ENCODE measurements around the gene LRMDA. TPM values are rescaled to one million over a fixed set of nuclear protein-coding genes. Genes with fewer than 3 reads are reported as not detected.

LRMDA gene
- polyA plus RNA-seq, 3 donors = 39.8 to 59.6 (median 56.4) TPM

DNA sequence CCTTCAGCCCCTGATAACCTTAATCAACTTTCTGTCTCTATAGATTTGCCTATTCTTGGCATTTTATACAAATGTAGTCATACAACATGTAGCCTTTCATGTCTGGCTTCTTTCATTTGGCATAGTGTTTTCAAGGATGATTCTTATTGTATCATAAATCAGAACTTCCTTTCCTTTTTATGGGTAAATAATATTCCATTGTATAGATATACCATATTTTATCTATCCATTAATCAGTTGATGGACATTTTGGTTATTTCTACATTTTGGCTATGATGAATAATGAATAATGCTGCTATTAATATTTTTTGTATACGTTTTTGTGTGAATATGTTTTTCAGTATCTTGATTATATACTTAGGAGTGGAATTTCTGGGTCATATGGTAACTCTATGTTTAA, 720.8 kb downstream of the LRMDA start:
- Mint-ChIP-seq H3K4me1 (no peaks in the 10 kb centered on the region), H3K27ac (no peak overlapping the region), H3K27me3 (ENCODE audit: low read depth in 3 of 3) (peaks cover 0 to 3% (median 0%) of the 10 kb centered on the region in 3 donors), H3K9me3 (peaks cover 9 to 27% (median 15%) of the 10 kb centered on the region in 7 donors), H3K36me3 (peaks cover 0 to 4% of the 10 kb centered on the region in 2 donors), H3K4me3 (no peak overlapping the region)
- Histone ChIP-seq H3K79me2 (ENCODE audit: insufficient read depth, low read length) (no peaks in the 10 kb centered on the region), H2AFZ (ENCODE audit: insufficient read depth, low read depth, low read length, poor library complexity, severe bottlenecking) (no peak overlapping the region), H3K9ac (ENCODE audit: insufficient read depth, low read length, poor library complexity, severe bottlenecking) (no peak overlapping the region), H3K4me3 (replicated peaks in 1 of 3; ENCODE audit: low read depth in 2 of 3, low read length in 3 of 3) (no peak overlapping the region), H3K4me1 (ENCODE audit: control insufficient read depth in 1 of 2, insufficient read depth in 2 of 2, low read length in 2 of 2) (no peaks in the 10 kb centered on the region), H3K27me3 (ENCODE audit: control insufficient read depth in 2 of 2, insufficient read depth in 2 of 2, low read length in 2 of 2) (no peaks in the 10 kb centered on the region), H3K9me3 (replicated peaks in 1 of 2; ENCODE audit: control insufficient read depth in 1 of 2, insufficient read depth in 1 of 2, low read length in 2 of 2) (peaks cover 17 to 26% of the 10 kb centered on the region in 2 donors), H4K20me1 (ENCODE audit: insufficient read depth, low read length) (no peaks in the 10 kb centered on the region), H3K27ac (ENCODE audit: low read depth in 1 of 2, low read length in 2 of 2) (no peak overlapping the region), H3K4me2 (replicated peaks; ENCODE audit: extremely low read depth, low read length, poor library complexity, severe bottlenecking) (no peak overlapping the region), H3K36me3 (replicated peaks in 1 of 2; ENCODE audit: control insufficient read depth in 1 of 2, insufficient read depth in 2 of 2, low read length in 2 of 2) (no peaks in the 10 kb centered on the region)
- DNase-seq = no peak
- WGBS (ENCODE audit: insufficient coverage) = no CpG with 5 or more reads among the region's 1 CpG
- TF ChIP-seq, protein P1, sequence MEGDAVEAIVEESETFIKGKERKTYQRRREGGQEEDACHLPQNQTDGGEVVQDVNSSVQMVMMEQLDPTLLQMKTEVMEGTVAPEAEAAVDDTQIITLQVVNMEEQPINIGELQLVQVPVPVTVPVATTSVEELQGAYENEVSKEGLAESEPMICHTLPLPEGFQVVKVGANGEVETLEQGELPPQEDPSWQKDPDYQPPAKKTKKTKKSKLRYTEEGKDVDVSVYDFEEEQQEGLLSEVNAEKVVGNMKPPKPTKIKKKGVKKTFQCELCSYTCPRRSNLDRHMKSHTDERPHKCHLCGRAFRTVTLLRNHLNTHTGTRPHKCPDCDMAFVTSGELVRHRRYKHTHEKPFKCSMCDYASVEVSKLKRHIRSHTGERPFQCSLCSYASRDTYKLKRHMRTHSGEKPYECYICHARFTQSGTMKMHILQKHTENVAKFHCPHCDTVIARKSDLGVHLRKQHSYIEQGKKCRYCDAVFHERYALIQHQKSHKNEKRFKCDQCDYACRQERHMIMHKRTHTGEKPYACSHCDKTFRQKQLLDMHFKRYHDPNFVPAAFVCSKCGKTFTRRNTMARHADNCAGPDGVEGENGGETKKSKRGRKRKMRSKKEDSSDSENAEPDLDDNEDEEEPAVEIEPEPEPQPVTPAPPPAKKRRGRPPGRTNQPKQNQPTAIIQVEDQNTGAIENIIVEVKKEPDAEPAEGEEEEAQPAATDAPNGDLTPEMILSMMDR (IDR thresholded peaks at IDR 0.05) = no peak
- intact Hi-C loops (cut with micrococcal nuclease) = no loop called here

DNA sequence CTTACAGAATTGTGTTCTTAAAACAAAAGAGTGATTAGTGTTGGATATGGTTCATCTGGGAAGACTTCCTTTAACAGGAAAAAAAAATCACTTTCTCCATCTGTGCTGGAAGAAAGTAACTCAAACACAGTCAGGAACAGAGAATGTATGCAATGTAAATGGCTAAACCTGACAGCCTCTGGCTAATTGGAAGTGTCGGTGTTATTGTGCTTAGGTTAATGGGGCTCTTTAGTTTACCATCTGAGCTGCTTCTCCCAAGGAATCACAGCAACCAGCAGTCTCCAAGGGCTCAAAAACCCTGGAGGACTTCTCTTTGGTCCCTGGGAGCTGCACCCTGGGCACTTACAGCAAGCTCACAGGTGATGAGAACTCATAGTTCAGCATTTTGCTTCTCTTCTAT, 724.5 kb downstream of the LRMDA start:
- TF ChIP-seq, protein P1 (IDR thresholded peaks at IDR 0.05) = no peak
- no peak overlapping the region for H3K4me3 Mint-ChIP-seq
- no peak for DNase-seq
- intact Hi-C loops (cut with micrococcal nuclease) = no loop called here
- Histone ChIP-seq H3K4me2 (replicated peaks; ENCODE audit: extremely low read depth, low read length, poor library complexity, severe bottlenecking) (no peak overlapping the region), H3K4me3 (replicated peaks in 1 of 3; ENCODE audit: low read depth in 2 of 3, low read length in 3 of 3) (no peak overlapping the region), H3K27me3 (ENCODE audit: control insufficient read depth in 2 of 2, insufficient read depth in 2 of 2, low read length in 2 of 2) (no peaks in the 10 kb centered on the region), H3K9me3 (replicated peaks in 1 of 2; ENCODE audit: control insufficient read depth in 1 of 2, insufficient read depth in 1 of 2, low read length in 2 of 2) (peaks cover 3 to 13% of the 10 kb centered on the region in 2 donors), H3K9ac (ENCODE audit: insufficient read depth, low read length, poor library complexity, severe bottlenecking) (no peak overlapping the region), H4K20me1 (ENCODE audit: insufficient read depth, low read length) (no peaks in the 10 kb centered on the region), H3K79me2 (ENCODE audit: insufficient read depth, low read length) (no peaks in the 10 kb centered on the region), H3K27ac (ENCODE audit: low read depth in 1 of 2, low read length in 2 of 2) (no peak overlapping the region), H3K4me1 (ENCODE audit: control insufficient read depth in 1 of 2, insufficient read depth in 2 of 2, low read length in 2 of 2) (no peaks in the 10 kb centered on the region), H2AFZ (ENCODE audit: insufficient read depth, low read depth, low read length, poor library complexity, severe bottlenecking) (no peak overlapping the region), H3K36me3 (replicated peaks in 1 of 2; ENCODE audit: control insufficient read depth in 1 of 2, insufficient read depth in 2 of 2, low read length in 2 of 2) (no peaks in the 10 kb centered on the region)
- H3K27me3 Mint-ChIP-seq (ENCODE audit: low read depth in 3 of 3) = peaks cover 0 to 3% (median 0%) of the 10 kb centered on the region in 3 donors
- no peaks in the 10 kb centered on the region for H3K36me3 Mint-ChIP-seq
- H3K4me1 Mint-ChIP-seq = no peaks in the 10 kb centered on the region
- WGBS (ENCODE audit: insufficient coverage) = no CpG with 5 or more reads among the region's 1 CpG
- H3K9me3 Mint-ChIP-seq = peaks cover 4 to 11% (median 8%) of the 10 kb centered on the region in 7 donors
- H3K27ac Mint-ChIP-seq = no peak overlapping the region

All from CD14-positive monocyte (primary cell).